Esophagus squamous epithelium (tissue), 5 donors: ENCODE data around the gene PAIP2. TPM values are rescaled to one million over a fixed set of nuclear protein-coding genes. Genes with fewer than 3 reads are reported as not detected.

Source experiments
- DNase-seq: peaks from one replicate; lab custom pipeline; 2025; lab: John Stamatoyannopoulos, UW
- H3K27ac ChIP-seq, 4 donors: fragments of 200-600 bp; sonication (generic); one replicate each; pipeline ENCODE4 v1.5.1; 2016 to 2019; ENCODE audit warnings: mild to moderate bottlenecking in 1 of 4
- H3K27me3 ChIP-seq, 4 donors: fragments of 200-600 bp; sonication (generic); 1 replicate in 3 of 4; 2 replicates in 1 of 4; pipeline versions ENCODE4 v1.5.1 to v1.6.0; 2017 to 2021; ENCODE audit warnings: antibody characterized with exemption in 1 of 4
- H3K36me3 ChIP-seq, 3 donors: fragments of 200-600 bp; sonication (generic); one replicate each; pipeline ENCODE4 v1.5.1; 2016 to 2019
- H3K4me1 ChIP-seq, 3 donors: fragments of 200-600 bp; sonication (generic); one replicate each; pipeline ENCODE4 v1.5.1; 2017 to 2019
- H3K4me3 ChIP-seq, 4 donors: fragments of 200-600 bp; sonication (generic); 1 replicate in 3 of 4; 2 replicates in 1 of 4; pipeline ENCODE4 v1.5.1; 2016 to 2019; ENCODE audit warnings: mild to moderate bottlenecking in 2 of 4, moderate library complexity in 1 of 4
- H3K9me3 ChIP-seq, 3 donors: fragments of 200-600 bp; sonication (generic); one replicate each; pipeline ENCODE4 v1.5.1; 2016 to 2019
- POLR2A ChIP-seq, 4 donors: fragments of 450-650 bp; IDR thresholded peaks; one replicate each; pipeline ENCODE4 v1.6.1; 2017; ENCODE audit warnings: antibody characterized with exemption in 4 of 4, mild to moderate bottlenecking in 4 of 4, moderate library complexity in 3 of 4
- WGBS, 2 donors: methylation state at CpG; one replicate each; pipeline ENCODE4 v1.1.5; 2018; 5-methylcytosine and 5-hydroxymethylcytosine counted together
- intact Hi-C: fragments of 100-400 bp; cut with DNase I; formaldehyde crosslinking; loops from one replicate; pipeline ENCODE4 v1.15.0; 2022
- total RNA-seq, 4 donors: library from RNA; depleted of rRNA; stranded (reverse); fragments of >200 nt; gene quantifications; one replicate each; pipeline ENCODE4 v1.1.0, GENCODE V29; 2016
- TF ChIP-seq, protein P1 (sequence below), 6 experiments: fragments of 450-650 bp in 4 of 6; fragments of 200-600 bp in 2 of 6; sonication (generic) in 2 of 6; IDR thresholded peaks; one replicate each; pipeline ENCODE4 v1.5.1; 2016 to 2019; ENCODE audit warnings: antibody characterized with exemption in 6 of 6, mild to moderate bottlenecking in 4 of 6, moderate library complexity in 4 of 6
- donor health status: DM: yes; HTN: yes; CAD: no.

Gene PAIP2
- total RNA-seq, 4 donors from 2014 or later: 33.7 to 69.0 (median 57.6) TPM

DNA sequence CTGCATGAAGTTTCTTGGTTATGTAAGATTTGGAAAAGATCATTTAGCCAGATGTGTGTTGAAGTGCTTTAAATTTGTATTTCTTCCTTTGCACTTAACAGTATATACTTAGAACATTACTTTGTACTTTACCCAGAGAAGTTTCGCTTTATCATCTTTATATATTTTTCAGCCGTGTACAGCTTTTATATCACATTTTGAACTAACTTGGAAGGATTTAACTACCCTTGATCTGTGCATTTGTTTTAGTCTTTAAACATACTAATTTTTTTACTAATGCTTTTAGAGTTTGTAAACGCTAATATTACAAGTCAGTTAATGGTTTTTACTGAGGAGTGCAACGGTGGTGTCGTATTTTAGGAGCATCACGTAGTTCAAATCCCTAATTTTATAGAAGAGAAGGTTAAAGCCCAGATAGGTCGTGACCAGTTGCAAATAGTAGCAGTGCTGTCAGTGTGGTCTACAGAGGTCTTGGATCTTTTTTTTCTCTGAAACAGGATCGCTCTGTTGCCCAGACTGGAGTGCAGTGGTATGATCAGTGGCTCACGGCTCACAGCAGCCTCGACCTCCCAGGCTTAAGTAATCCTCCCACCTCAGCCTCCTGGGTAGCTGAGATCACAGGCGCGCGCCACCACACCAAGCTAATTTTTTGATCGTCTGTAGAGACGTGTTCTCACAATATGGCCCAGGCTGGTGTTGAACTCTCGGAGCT, 46.2 kb upstream of the PAIP2 start:
- intact Hi-C loops: no loop called here
- Histone ChIP-seq H3K36me3 (no peaks in the 10 kb centered on the region), H3K4me1 (peaks cover 15 to 64% (median 50%) of the 10 kb centered on the region in 3 donors), H3K27me3 (no peaks in the 10 kb centered on the region), H3K9me3 (no peaks in the 10 kb centered on the region), H3K27ac (peak overlapping the region; percentile 97 to 100 (median 99)), H3K4me3 (peak overlapping the region; percentile 79 to 94 (median 92))
- DNase-seq: no peak
- TF ChIP-seq, protein P1, sequence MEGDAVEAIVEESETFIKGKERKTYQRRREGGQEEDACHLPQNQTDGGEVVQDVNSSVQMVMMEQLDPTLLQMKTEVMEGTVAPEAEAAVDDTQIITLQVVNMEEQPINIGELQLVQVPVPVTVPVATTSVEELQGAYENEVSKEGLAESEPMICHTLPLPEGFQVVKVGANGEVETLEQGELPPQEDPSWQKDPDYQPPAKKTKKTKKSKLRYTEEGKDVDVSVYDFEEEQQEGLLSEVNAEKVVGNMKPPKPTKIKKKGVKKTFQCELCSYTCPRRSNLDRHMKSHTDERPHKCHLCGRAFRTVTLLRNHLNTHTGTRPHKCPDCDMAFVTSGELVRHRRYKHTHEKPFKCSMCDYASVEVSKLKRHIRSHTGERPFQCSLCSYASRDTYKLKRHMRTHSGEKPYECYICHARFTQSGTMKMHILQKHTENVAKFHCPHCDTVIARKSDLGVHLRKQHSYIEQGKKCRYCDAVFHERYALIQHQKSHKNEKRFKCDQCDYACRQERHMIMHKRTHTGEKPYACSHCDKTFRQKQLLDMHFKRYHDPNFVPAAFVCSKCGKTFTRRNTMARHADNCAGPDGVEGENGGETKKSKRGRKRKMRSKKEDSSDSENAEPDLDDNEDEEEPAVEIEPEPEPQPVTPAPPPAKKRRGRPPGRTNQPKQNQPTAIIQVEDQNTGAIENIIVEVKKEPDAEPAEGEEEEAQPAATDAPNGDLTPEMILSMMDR (IDR thresholded peaks at IDR 0.05): no peak
- no peak for TF ChIP-seq POLR2A (IDR thresholded peaks at IDR 0.05)
- 21 to 32% methylated on average over 14 to 16 of the region's 16 CpGs for WGBS, 2 donors

DNA sequence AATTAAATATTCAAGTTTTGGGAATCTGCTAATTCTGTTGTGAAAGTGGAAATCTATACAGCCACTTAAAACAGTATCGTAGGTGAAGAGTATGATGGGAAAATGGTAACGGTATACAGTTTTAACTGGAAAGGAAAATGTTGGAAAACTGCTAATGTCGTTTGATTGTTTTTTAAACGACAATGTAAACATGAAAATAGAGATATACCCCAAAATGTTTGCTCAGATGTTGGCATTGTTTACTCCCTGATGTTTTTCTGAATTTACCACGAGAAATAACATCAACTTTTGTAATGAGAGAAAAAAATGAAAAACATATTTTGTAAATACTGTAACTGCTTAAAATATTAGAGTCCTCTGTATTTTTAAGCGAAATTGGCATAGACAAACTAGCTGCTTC, 45.5 kb upstream of the PAIP2 start:
- no peaks in the 10 kb centered on the region for H3K27me3 ChIP-seq
- H3K27ac ChIP-seq: peak overlapping the region in 2 of 4 donors; percentile 97 to 99
- peaks cover 15 to 71% (median 57%) of the 10 kb centered on the region in 3 donors for H3K4me1 ChIP-seq
- DNase-seq: no peak
- 33 to 38% methylated on average over 6 of the region's 6 CpGs for WGBS, 2 donors
- peak overlapping the region in 2 of 4 donors; percentile 79 to 94 for H3K4me3 ChIP-seq
- TF ChIP-seq, protein P1 (IDR thresholded peaks at IDR 0.05): no peak
- TF ChIP-seq POLR2A (IDR thresholded peaks at IDR 0.05): no peak
- intact Hi-C loops: no loop called here
- no peaks in the 10 kb centered on the region for H3K9me3 ChIP-seq
- H3K36me3 ChIP-seq: no peaks in the 10 kb centered on the region

DNA sequence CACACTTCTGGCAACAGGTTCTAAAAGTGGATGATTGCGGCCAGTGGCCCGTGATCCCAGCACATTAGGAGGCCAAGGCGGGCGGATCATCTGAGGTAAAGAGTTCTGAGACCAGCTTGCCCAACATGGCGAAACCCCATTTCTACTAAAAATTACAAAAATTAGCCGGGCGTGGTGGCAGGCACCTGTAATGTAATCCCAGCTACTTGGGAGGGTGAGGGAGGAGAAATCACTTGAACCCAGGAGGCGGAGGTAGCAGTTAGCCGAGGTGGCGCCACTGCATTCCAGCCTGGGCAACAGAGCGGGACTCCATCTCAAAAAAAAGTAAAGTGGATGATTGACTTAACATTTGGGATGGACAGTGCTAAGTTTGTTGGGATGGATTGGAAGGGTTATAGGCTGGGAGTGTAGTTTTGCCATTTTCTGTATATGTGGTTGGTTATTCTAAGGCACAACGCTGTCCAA, 44.8 kb upstream of the PAIP2 start:
- peak overlapping the region in 1 of 4 donors; percentile 21 for H3K4me3 ChIP-seq
- no peaks in the 10 kb centered on the region for H3K9me3 ChIP-seq
- no peak overlapping the region for H3K27ac ChIP-seq
- DNase-seq: no peak
- TF ChIP-seq POLR2A (IDR thresholded peaks at IDR 0.05): no peak
- TF ChIP-seq, protein P1 (IDR thresholded peaks at IDR 0.05): no peak
- H3K27me3 ChIP-seq: no peaks in the 10 kb centered on the region
- intact Hi-C loops: no loop called here
- H3K4me1 ChIP-seq: peaks cover 15 to 78% (median 64%) of the 10 kb centered on the region in 3 donors
- 59 to 83% methylated on average over 12 of the region's 12 CpGs for WGBS, 2 donors
- H3K36me3 ChIP-seq: no peaks in the 10 kb centered on the region

DNA sequence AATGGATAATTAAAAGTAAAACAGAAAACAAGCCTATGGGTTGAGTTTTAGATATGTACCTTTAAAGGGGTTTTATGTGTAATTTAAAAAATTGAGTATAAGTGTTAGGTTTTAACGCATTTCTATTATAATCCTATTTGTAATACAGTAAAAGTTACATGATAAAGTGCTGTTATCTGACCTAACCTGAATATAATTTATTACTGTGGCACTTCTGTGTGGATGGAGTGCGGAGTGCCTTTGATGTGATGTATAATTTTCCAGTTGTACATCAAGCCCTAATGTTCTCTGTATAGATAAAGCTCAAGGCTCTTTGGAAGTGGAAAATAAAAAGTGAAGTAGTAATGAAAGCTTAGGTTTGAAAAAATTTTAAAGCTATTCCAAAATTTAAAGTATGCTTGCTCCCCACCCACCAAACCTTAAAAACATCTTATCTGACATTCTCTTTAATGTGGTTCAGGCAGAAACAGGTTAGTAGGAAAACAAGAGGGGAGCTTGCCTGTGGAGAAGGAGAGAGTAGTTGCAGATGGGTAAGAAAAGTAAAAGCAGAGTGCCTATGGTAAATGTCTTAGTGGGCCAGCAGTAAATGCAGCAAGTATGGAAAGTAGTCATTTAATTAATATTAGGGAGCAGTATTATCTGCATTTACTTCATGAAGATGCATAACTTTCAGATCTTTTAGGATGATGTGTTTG, 44.1 kb upstream of the PAIP2 start:
- Histone ChIP-seq H3K27ac (no peak overlapping the region), H3K4me1 (peaks cover 15 to 85% (median 67%) of the 10 kb centered on the region in 3 donors), H3K9me3 (no peaks in the 10 kb centered on the region), H3K4me3 (peak overlapping the region in 1 of 4 donors; percentile 21), H3K36me3 (no peaks in the 10 kb centered on the region), H3K27me3 (no peaks in the 10 kb centered on the region)
- intact Hi-C loops: no loop called here
- WGBS, 2 donors: 68 to 70% methylated on average over 2 of the region's 2 CpGs
- DNase-seq: no peak
- TF ChIP-seq POLR2A (IDR thresholded peaks at IDR 0.05): no peak
- TF ChIP-seq, protein P1 (IDR thresholded peaks at IDR 0.05): no peak

DNA sequence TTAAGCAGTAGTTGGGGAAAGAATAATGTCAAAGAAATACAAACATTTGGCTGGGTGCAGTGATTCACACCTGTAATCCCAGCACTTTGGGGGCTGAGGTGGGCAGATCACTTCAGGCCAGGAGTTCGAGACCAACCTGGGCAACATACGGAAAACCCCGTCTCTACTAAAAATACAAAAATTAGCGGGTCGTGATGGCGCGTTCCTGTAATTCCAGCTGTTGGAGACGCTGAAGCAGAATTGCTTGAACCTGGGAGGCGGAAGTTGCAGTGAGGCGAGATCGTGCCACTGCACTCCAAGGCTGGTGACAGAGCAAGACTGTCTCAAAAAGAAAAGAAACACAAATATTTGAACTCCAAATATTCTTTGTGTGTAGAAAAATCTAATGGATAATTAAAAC, 43.4 kb upstream of the PAIP2 start:
- DNase-seq: no peak
- Histone ChIP-seq H3K27ac (no peak overlapping the region), H3K9me3 (no peaks in the 10 kb centered on the region), H3K4me3 (peak overlapping the region in 1 of 4 donors; percentile 21), H3K27me3 (no peaks in the 10 kb centered on the region), H3K36me3 (no peaks in the 10 kb centered on the region), H3K4me1 (peaks cover 11 to 86% (median 69%) of the 10 kb centered on the region in 3 donors)
- TF ChIP-seq, protein P1 (IDR thresholded peaks at IDR 0.05): no peak
- TF ChIP-seq POLR2A (IDR thresholded peaks at IDR 0.05): no peak
- intact Hi-C loops: no loop called here
- WGBS, 2 donors: 25 to 47% methylated on average over 11 of the region's 11 CpGs
